Liver (tissue), 3 donors: Measurements from ENCODE around the gene PKHD1.

Experiments
- GABPA ChIP-seq, 2 donors: IDR thresholded peaks in 1 of 2; conservative IDR thresholded peaks in 1 of 2; 2 replicates each; pipeline ENCODE4 v1.6.1; 2016; ENCODE audit warnings: antibody characterized with exemption in 2 of 2, mild to moderate bottlenecking in 1 of 2, moderate library complexity in 1 of 2
- HNF4A ChIP-seq, 2 donors: conservative IDR thresholded peaks; 2 replicates each; pipeline ENCODE4 v1.6.1; 2016; ENCODE audit warnings: antibody characterized with exemption in 2 of 2, mild to moderate bottlenecking in 2 of 2
- RXRA ChIP-seq, 2 donors: IDR thresholded peaks; 2 replicates each; pipeline ENCODE4 v1.6.1; 2017 to 2018; ENCODE audit warnings: antibody characterized with exemption in 2 of 2, mild to moderate bottlenecking in 1 of 2
- SP1 ChIP-seq: IDR thresholded peaks from 2 replicates; pipeline ENCODE4 v1.6.1; 2018; ENCODE audit warnings: antibody characterized with exemption, mild to moderate bottlenecking
- TF ChIP-seq, protein P1 (sequence below): fragments of 150-350 bp; IDR thresholded peaks from 2 replicates; pipeline ENCODE4 v1.5.1; 2017; ENCODE audit warnings: improper control_type of control experiment, low read depth, low read length; ENCODE audit not compliant: missing input control
- TF ChIP-seq, protein P2 (sequence below): IDR thresholded peaks from 2 replicates; pipeline ENCODE4 v1.6.1; 2016; ENCODE audit warnings: antibody characterized with exemption
- donor health status: healthy.
- donor health status: healthy.

DNA sequence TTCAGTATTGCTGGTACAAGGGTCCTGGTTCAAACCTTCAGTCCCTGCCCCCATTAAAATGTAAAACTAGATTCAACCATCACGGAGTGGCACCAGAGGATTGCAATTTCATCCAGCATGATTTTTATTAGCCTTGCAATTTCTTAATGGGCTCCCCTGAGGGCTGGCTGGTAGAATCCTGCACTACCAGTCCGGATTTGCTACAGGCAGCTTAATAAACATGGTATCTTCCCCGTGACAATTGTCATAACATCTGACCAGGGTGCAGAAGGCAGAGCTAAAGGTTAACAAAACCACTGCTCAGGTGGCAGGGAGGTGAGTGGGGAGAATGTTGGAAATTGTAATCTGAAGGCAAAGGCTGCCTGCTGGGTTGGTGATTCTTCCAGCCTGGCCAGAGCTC is 94.5 kb downstream of the PKHD1 start:
- TF ChIP-seq, protein P1, sequence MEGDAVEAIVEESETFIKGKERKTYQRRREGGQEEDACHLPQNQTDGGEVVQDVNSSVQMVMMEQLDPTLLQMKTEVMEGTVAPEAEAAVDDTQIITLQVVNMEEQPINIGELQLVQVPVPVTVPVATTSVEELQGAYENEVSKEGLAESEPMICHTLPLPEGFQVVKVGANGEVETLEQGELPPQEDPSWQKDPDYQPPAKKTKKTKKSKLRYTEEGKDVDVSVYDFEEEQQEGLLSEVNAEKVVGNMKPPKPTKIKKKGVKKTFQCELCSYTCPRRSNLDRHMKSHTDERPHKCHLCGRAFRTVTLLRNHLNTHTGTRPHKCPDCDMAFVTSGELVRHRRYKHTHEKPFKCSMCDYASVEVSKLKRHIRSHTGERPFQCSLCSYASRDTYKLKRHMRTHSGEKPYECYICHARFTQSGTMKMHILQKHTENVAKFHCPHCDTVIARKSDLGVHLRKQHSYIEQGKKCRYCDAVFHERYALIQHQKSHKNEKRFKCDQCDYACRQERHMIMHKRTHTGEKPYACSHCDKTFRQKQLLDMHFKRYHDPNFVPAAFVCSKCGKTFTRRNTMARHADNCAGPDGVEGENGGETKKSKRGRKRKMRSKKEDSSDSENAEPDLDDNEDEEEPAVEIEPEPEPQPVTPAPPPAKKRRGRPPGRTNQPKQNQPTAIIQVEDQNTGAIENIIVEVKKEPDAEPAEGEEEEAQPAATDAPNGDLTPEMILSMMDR = no peak
- TF ChIP-seq SP1 (no peak), GABPA (IDR thresholded peaks at IDR 0.05 in 1 of 2, conservative IDR thresholded peaks at IDR 0.05 in 1 of 2) (no peak), HNF4A (conservative IDR thresholded peaks at IDR 0.05) (no peak), RXRA (IDR thresholded peaks at IDR 0.05) (no peak)
- TF ChIP-seq, protein P2, sequence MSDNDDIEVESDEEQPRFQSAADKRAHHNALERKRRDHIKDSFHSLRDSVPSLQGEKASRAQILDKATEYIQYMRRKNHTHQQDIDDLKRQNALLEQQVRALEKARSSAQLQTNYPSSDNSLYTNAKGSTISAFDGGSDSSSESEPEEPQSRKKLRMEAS = no peak
